DMS 273 treated with DMSO at 0.1 percent for 48 hours (cell line): ENCODE measurements around the gene COL8A2.

Experiments used
- DNase-seq: peaks from one replicate; lab custom pipeline; 2025; lab: John Stamatoyannopoulos, UW

Gene COL8A2

DNA sequence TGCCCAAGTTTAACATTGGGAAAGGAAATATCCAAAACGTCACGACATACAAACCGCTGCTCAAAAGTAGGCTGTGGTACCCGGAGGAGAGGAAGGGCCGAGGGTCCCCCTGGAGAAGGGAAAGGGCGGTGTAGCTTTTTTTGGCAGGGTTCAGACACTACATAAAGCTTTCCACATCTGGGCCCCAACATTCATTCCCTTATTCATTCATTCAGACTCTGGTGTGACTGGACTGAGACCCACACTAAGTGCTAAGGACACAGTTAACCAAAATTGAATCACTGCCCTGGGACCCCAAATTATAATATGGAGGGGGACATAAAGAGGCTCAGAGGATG is 10.3 kb upstream of the COL8A2 start:
- DNase-seq, result no peak

DNA sequence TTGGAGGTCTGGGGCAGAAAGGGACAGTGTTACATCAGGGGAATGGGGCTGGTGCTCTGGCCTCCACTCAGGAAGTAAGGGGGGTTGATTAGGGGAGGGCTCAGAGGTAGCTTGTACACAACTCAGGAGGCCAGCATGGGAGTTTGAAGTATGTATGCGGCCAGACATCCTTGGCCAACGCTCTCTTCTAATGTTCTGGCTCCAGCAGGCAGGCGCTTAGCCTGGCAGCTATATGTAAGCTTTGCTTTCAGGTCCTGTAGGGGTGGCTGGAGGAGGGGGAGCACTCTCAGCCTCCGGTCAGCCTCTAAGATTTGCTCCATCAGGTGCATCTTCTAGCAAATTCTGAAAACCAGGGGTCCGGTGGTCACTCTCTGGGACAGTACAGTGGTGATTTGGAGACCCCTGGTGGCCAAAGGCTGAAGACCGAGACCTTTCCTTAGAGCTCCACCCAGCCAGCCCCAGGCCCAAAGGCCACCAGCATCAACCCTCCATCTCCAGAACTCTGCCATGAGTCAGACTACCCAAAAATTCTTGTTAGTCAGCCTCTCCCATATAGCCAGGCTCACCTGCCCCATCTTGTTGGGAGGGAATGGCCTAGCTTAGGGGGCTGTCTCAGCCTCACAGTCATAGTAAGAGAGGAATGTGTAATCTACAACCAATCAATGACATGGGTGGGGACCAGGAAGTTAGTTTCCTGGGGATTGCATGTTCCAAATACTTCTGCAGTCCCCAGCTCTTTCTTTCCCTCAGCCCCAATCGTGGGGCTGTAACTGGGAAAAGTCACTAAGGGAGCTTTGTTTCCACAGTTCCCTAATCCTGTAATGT is 9.7 kb upstream of the COL8A2 start:
- DNase-seq, result no peak

DNA sequence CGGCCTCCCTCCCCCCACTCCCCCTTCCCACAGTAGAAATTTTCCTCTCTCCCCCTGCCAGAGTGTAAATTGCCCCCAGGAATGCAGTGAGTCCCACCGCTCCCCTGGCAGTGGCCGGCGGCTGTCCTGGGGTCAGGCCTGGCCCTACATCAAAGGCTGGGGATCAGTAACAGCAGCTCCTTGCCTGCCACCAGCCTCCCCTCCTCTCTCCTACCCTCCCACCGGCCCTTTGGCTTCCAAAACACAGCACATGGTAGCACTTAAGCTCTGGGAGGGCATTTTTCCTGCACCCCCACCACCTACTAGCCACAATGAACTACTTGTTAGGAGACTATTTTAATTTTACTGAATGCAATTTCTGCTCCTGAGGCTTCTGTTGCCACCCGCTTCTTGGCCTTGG is 9.0 kb upstream of the COL8A2 start:
- DNase-seq, result no peak

DNA sequence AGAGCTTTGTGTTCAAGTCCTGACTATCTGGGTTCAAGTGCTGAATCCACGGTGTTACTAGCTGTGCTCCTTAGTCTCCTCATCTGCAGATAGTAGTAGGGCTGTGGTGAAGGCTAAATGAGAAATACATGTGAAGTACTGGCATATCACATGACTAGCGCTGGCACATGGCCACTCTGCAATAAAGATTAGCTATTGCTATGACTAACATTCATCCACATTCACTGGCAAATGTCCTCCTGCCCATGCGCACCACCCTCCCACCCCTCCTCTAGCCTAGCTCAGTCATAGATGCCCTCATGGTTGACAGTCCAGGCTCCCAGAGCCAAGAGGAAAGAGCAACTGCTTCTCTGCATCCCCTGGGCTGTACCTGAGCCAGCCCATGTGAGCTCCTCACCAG is 8.5 kb upstream of the COL8A2 start:
- DNase-seq, result no peak

DNA sequence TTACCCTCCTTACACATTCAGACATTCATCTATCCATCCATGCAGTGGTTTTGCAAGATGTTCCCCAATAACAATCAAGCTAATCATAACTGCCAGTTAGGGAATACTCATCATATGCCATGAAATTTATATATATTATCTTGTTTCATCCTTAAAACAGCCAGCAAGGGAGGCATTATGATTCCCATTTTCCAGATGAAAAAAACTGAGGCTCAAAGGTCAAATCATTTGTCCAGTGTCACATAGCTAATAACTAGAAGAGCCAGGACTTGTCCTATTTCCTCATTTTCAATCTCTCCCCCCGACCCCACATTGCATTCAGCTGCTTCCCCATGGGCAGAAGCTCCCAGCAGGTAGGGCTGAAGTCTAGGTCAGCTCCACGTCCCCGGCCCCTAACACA is 7.0 kb upstream of the COL8A2 start:
- no peak for DNase-seq

DNA sequence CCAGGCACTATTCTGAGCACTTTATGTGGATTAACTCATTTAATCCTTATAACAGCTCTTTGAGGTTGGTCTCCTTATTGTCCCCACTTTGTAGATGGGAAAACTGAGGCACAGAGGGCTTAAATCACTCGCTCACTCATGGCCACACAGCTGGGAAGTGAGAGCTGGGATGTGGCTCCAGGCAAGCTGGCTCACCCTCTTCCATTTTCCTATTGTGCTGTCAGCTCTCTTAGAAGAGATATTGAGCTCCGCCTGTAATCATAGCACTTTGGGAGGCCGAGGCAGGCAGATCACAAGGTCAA is 3.8 kb upstream of the COL8A2 start:
- no peak for DNase-seq

DNA sequence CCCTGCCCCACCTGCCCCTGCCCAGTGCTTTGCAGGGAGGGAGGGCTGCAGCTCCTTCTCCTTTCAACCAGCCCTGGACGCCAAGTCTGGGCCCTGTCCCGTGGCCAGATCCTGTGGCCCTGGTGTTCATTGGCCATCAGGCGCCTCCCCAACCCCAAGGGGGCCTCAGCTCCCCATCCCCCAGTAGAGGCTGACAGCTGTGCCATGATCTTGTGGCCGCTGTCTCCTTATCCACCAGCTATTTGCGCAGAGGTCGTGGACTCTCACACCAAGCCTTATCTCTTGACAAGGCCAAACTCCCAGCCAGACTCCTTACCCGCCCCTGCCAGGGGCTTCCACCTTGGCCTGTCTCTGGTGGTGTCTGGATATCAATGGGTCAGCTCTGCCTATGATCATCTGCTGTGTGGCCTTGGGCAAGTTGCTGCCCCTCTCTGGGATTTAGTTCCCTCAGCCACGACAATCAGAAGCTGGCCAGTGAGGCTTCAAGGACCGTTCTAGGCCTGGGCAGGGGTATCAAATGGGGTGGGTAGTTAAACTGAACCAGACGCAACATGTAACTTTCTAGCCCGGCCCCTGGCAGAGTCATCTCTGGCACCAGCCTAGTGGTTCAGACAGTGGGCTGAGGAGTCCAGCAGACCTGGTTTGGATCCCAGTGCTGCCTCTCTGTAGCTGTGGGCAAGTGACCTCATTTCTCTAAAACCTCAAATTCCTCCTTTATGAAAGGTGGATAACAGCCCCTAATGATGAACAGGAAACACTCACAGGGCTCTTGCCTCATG is 3.3 kb upstream of the COL8A2 start:
- no peak for DNase-seq

DNA sequence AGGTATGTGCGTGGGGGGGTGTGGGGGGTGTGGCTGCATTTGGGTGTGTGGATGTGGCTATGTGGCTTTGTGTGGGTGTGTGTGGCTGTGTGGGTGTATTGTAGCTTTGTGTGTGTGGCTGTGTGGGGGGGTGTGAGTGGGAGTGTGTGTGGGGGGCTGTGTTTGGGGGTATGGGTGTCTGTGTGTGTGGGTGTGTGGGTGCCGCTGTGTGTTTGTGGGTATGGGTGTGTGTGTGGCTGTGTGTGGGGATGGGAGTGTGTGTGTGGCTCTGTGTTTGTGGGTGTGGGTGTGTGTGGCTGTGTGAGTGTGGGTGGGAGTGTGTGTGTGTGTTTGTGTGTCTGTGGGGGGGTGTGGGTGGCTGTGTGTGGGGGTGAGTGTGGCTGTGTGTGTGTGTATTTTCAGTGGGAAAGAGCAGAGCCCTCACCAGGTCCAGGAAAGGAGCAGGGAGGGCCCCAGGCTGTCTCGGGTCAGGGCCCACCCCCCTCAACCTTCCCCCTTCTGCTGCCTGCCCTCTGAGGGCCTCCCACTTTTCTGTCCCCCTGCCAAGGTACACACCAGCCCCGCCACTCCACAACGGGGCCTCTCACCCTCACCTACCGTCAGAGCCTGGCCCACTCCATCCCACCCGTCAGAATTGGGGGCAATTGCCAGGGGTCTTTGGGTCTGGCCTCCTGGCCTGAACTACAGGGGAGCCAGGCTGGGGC is 1.9 kb upstream of the COL8A2 start:
- DNase-seq, result no peak

DNA sequence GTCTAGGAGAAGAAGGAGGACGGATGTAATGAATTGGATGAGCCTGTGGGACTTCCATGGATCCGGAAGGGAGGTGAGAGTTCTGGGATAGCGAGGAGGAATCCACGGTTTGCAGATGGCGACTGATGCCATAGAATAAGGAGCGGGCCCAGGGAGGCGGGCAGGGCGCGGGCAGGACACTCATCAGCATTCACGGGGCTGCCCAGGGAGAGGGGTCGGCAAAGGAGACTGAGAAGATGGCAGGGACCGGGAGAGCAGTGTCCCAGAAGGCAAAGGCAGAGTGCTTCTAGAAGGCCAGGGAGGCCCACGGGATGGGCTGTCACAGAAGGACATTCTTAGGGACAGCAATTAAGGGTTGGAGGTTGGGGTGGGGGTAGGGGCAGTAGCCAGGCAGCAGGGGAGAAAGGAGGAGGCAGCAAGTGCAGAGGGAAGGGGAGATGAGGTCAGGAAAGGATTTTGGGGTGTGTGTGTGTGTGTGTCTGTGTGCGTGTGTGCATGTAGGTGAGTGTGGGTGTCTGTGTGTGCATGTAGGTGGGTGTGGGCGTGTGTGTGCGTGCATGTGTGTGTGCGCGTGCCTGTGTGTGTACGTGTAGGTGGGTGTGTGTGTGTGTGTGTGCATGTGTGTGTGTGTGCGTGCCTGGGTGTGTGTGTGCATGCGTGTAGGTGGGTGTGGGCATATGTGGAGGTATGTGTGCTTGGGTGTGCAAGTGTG is 1.1 kb upstream of the COL8A2 start:
- no peak for DNase-seq

DNA sequence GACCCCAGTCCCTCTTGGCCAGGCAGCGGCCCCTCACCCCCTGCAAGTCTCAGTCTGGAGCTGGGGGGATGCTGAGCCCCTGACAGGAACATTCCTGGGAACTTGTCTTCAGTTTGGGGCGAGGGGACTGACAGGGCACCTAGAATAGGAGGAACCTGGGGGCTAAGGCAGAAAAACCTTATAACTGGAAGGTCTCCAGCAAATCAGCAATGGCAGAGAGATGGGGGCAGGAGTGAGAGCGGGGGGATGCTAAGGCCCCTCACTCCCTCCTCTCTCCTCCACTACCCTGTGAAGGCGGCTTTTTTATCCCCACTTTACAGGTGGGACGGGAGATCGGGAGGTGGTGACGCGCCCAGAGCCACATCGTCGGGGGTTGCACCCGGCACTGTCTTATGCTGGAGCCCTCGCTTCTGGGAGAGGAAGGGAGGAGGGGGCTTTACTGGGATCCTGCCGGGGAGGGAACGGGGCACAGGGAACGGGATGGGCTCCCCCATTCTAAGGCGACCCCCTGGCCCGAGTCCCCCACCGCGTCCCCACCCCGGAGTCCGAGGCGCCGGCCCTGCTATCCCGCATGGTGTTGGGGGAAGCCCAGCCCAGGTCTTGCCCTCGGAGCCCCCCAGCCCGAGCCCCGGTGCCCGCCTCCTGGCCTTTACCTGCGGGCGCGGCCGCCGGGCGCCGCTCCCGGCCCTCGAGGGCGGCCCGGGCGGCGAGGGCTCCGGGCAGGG is 456 bp downstream of the COL8A2 start:
- no peak for DNase-seq

DNA sequence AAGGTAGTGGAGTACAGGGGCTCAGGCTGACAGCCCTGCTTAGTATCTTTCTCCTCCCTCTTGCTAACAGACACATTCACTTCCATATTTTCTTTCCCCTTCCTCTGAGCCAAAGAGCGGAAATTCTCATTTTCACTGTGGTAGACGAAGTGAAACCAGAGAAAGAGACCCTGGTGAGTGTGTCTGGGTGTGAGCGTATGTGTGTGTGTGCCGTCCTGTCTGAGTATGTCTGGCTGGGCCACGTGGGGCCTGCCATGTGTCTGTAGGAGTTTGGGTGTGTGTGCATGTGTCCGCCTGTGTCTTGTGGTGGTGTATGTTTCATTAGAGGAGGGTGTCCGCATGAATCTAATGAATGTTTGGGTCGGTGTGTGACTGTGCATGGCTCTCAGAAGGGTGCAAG is 1.7 kb downstream of the COL8A2 start:
- no peak for DNase-seq

DNA sequence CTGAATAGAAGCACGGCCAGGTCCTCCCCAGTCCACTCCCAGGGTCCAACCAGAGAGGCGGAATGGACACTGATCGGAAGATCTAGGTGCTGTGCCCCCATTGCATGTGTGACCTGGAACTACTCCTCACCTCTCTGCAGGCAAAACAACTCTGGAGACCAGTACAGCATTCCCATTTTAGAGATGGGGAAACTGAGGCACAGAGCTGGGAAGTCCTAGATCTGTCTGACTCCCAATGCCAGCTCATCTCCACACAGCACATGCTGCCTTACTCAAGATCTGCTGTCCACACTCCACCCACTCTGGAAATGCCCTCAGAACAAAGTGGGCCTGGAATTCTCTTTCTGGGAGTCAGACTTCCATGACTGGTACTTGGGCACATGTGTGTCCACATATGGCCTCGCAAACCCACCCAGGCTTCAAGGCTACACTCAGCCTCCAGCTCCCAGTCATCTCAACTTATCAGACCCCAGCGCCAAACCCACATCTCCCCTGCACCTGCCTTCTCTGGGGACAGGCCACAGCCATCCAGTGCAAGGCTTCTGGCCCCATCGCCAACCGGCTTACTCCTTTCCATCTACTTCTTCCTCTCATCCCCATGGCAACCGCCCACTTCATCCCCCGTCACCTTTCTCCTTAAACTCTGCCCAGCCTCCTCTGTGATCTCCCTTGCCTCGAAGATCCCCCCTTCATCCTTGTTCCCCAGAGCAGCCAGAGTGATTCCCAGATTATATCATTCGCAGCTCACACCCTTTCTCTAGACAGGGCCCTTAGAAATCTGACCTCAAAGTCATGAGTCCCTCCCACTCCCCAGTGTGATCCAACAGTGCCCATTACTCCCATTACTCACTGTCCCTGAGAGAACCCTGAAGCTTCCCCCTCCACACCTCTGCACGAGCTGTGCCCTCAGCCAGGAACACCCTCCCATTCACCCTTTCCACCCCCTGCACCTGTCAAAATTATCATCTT is 2.7 kb downstream of the COL8A2 start:
- DNase-seq, result no peak

DNA sequence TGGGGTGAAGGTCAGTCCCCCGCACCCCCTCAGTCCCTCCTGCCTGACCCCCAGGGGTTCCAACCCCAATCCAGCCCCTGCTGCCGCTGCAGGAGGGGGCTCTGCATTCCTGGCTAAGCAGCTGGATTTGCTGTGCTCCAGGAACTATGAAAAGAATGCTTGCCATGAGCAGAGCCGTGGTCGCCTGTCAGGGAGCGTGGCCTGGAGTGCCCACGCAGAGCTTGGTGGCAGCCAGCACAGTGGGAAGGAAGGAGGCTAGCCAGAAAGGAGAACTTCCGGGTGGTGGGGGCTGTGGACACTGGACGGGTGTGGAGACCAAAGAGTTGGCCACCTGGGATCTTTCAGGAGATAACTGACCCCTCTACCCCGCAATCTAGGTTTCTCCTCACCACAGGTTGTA is 5.6 kb downstream of the COL8A2 start:
- DNase-seq, result no peak

DNA sequence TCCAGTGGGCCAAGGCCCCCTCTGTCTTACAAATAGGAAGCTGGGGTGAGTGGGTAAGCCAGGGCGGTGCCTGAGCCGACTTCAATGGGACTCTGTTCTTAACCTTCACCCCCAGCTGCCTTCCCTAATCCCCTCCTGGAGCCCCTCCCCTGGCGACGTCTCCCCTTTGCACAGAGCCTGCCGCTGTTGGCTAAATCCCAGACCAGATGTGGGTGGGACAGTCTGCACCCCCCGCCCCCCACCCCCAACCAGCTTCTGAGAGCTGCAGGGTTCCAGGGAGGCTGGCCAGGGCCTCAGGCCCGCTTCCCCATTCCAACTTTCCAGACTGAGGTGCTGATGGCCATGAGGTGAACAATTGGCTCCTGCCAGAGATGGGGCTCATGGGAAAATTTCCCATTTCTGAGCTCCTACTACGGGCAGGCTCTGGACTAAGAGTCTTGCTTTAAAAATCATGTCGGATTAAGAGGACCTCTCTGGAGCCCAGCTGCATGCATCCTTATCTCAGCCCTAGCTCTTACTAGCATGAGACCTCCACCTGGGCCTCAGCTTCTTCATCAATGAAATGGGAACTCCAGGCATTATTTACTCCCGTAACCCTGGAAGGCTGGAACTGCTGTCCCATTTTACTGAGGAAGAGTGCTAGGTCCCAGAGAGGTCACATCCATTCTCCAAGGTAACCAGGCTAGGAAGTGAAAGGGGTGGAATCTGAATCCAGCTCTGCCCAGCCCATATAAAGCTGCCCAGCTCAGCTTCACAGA is 6.4 kb downstream of the COL8A2 start:
- no peak for DNase-seq

DNA sequence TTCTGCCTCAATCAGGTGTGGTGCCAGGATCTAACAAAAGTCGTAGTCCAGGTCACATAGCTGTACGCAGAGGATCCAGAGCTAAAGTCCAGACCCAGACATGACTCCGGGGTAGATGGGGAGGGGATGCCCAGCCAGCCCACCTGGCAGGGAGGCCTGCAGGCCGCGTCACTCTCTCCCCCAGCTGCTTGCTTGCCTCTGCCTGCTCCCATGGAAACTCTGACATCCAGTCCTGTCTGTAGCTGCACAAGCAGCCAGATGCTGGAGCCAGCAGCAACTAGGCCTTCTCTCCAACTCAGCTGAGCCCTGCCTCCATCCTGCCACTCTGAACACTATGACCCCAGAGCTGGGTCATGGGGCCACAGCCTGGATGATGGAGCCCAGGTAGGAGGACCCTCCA is 8.1 kb downstream of the COL8A2 start:
- DNase-seq, result no peak

DNA sequence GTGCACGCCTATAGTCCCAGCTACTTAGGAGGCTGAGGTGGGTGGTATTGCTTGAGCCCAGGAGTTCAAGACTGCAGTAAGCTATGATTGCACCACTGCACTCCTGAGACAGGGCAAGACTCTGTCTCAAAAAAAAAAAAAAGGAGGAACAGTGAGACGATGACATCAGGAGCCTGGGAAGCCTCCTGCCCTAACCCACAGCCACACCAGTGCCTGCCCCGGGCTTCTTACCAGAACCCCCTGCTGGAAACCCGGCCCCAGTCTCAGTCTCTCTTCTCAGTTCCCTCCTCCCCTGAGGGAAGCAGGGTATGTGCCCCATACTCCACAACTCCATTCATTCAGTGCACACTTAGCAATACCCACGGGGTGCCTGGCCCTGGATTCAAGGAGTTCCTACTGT is 9.1 kb downstream of the COL8A2 start:
- no peak for DNase-seq

DNA sequence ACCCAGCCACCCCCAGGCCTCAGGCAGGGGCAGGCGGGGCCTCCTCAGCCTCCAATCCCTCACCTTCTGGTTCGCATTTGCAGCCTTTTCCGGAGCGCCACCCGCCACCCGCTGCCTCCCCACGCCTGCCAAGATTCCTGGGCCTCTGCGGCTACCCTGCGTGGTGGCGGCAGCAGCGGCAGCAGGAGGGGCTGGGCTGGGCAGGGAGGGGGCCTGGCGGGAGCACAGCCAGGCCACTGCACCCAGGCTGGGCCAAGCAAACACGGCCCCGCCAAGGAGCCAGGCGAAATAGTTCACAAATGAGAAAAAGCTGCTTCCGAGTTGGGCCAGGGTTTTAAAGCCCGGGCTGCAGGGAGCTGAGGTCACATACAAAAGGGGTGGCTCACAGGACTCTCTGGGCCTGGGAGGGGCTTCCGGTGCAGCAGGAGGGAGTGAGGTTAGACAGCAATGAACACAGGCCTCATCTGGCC is 9.8 kb downstream of the COL8A2 start:
- DNase-seq, result peak; percentile 37

DNA sequence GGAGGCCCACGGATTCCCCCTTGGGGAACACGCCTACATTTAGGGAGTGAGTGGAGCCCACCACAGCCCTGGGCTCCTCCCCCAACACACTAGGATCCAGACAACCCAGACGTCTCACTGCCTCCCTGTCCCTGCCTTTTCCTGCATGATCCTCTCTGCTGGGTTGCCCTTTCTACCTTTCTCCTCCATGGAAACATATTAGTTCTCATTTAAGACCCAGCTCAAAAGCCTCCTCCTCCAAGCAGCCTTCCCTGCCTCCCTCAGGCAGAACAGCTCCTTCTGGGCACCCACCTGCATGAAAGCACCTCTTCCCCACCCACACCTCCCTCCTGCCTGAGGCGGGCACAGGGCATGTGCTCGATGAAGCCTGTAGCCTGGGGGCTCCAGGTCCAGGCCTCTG is 10.7 kb downstream of the COL8A2 start:
- DNase-seq, result no peak

DNA sequence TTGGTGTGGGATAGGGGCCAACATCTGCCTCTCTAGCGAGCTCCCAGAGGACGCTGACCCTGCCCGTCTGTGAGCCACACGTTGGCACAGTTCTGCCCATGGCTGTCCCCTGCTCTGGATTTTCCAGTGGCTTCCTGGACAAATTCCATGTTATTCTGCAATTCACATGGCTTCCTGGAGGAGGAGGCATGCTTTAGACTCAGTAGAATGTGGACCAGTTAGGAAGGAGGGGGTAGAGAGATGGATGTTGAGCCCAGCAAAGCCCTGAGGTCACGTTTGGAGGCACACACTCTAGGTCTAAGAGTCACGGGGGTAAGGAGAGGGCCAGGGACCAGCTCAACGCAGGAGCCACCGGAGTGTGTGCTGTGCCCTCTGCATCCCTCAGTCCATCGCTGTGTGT is 12.2 kb downstream of the COL8A2 start:
- DNase-seq, result no peak

DNA sequence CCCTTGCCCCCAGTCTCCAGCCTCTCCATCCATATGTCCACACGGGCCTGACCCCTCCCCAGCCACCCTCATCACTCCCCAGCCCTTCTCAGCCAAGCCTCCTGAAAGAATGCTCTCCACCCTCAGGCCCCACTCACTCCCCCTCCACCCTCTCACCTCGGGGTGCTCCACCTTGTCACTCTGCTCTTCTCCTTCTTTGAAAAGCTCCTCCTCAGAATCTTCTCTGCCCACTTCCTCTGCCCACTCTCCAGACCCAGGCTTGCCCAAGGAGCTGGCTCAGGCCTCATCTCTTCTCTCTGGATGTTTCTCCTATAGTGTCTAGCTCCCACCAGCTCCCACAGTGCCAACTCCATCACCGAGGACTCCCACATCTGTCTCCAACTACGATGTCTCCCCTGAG is 13.9 kb downstream of the COL8A2 start:
- no peak for DNase-seq
